Left ventricle myocardium superior (tissue), 1 donor: Measurements from ENCODE around the gene TMEM181. TPM values are rescaled to one million over a fixed set of nuclear protein-coding genes. Genes with fewer than 3 reads are reported as not detected.
A peak's percentile ranks its signal among the peaks of the same experiment; 100 is the strongest.
"Not testable (repeated sequence)": the region's sequence is repeated elsewhere in the genome, so short reads cannot be mapped to it uniquely, and the experiment has no call there.

Source experiments
- ATAC-seq: fragments of 200-7000 bp; cut with Tn5 transposase; one replicate; pipeline ENCODE4 v1.9.1; 2020; ENCODE audit warnings: mild to moderate bottlenecking, moderate library complexity
- DNase-seq: peaks from one replicate; pipeline ENCODE4 v3.0.0-alpha.2; 2020
- intact Hi-C: fragments of 100-400 bp; cut with micrococcal nuclease; formaldehyde crosslinking; loops from one replicate; pipeline ENCODE4 v1.11.0; 2022
- total RNA-seq: library from RNA; stranded (reverse); fragmentation: NEBNext Ultra II Directional; extraction: Animal tissue kit (Norgen Biotek cat#: 25700); gene quantifications from one replicate; pipeline ENCODE4 v1.2.1, GENCODE V29; 2021
- donor health status: DM: no; HTN: yes; CAD: no; lungs with severe emphysema.

Gene TMEM181
- total RNA-seq, 1 donor from 2014 or later, result 9.6 TPM

- ATAC-seq, result no peak
- DNase-seq, result no peak
- intact Hi-C loops, result no loop called here
Measured at GRCh38 chr6:158646023-158646910, 86.4 kb downstream of the TMEM181 start.

GRCh38 chr6:158647501-158647900 is 87.6 kb downstream of the TMEM181 start:
- ATAC-seq, result no peak
- intact Hi-C loops, result no loop called here

DNA sequence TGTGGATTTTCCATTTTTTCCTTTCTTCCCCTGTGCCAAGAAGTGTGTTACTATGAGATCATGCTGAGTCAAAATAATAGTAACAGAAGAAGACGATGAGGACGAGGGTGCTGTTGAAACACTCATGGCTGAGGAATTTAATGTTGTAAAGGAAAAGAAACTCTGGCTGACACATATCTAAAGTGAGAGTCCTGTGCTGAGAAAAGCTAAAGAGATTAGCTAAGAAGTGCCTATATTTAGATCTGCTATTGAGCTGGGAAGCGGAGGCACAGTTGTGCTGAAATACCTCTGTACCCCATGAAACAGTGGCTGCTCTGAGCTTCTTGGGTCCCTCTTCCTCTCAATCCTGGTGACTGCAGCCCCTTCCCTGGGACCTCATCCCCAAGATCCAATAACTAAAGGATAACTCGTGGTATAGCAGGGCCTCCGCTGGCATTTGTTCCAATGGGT is 88.8 kb downstream of the TMEM181 start:
- ATAC-seq, result peak; percentile 10
- DNase-seq, result no peak
- intact Hi-C loops, result no loop called here

More at GRCh38 chr6:158647501-158647900, 87.6 kb downstream of the TMEM181 start:
- no peak for DNase-seq

DNA sequence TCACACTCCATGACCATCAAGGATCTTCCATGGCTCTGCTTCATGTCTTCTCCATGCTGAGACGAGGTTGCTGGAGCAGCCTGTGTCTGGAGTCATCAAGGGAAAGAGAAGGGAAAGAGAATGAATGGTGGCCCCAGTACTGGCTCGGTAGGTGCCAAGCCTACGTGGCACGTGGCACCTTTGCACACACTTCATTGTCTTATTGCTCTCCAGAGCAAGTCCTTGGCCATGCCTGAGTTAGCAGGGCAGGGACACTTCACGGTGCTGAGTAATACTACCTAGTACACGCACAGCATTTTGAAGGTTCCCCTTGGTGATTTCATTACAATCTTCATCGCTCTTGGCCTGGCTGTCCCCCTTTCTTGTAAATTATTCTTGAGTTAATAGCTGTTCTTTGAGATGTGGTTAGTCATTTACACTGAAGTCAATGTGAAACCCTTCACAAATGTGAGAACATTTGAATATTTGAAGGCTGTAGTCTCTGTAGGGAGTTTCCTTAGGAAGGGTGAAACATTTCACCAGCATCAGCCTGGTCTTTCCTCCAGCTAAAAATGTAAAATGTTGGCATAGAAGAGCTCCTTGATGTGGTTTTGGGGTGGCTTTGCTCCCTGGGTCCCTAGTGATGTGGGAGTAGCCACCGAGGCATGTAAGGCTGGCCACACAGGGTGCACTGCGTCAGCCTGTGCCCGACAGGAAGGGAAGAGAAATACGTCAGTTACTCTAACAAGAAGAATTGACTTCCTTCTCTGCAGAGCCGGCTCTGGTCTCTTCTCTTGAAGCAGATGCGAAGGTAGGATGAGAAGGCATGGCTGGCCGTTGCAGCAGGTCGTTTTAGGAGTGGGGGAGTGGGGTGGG is 89.6 kb downstream of the TMEM181 start, which contains the start of gene SYTL3:
TSS of gene SYTL3 (plus strand) at position 766 of the 855 bp plus-strand sequence. CDS start 13,215 bp downstream, outside the sequence.
- intact Hi-C loops, result no loop called here
- DNase-seq (no peak), ATAC-seq (no peak)

- ATAC-seq, DNase-seq, intact Hi-C loops: not testable (repeated sequence)
Measured at GRCh38 chr6:158651981-158652737, 92.3 kb downstream of the TMEM181 start.

DNA sequence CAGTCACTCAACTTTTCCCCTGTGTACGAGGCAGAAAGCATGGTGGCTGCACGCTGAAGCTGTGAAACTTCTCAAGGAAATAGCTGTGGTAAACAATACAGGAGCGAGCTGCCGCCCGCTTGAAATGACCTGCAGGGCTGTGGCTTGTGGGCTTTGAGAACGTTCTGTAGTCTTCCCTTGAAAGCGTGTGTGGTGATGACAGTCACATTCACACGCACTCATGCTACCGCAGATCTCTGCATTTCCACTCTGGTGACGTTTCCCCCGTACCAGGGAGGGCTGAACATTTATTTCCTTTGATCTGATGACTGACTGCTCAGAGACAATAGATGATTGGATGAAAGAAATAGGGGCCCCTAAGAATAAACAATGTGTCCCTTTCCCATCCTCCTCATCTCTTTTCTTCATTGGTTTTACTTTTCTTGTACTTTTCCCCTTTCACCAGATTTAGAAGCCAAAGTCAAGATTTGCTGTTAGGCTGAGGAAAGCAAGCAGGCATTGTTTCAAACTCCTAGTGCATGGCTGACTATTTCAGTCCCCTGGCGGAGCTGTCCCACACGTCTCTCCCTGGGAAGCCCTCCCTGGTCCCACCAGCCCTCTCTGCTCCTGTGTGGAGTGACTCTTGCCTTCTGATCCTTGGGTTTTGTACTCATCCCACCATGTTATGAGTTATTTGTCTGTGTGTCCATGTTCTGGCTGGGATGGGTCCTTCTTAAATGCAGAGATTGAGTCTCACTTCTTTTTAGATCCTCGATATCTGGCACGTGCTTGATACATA is 93.9 kb downstream of the TMEM181 start:
- ATAC-seq (peak; percentile 36), DNase-seq (peak; percentile 44)
- intact Hi-C loops, result no loop called here

DNA sequence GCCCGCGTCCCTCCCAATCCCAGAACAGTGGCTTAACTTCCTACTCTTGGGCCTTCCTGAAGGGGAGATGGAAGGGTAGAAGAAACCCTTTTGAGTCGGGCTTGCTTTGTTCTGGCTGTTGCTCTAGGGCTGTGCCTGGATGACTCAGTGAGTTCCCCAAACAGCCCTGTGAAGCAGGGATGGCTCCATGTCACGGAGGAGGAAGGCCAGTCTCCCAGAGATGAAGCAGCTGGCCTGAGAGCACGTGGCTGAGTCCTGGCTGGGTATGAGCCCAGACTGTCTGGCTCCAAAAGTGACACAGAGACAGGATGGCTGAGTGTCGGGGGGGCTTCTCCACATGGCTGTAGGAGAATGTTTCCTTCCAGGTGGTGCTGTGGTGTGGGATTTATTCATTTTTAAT is 94.6 kb downstream of the TMEM181 start:
- DNase-seq, result peak; percentile 85
- intact Hi-C loops, result no loop called here
- ATAC-seq, result peak; percentile 98

- ATAC-seq (peak; percentile 30), DNase-seq (no peak)
- intact Hi-C loops, result no loop called here
Measured at GRCh38 chr6:158654960-158655489, 95.1 kb downstream of the TMEM181 start.

GRCh38 chr6:158655569-158656450 is 95.9 kb downstream of the TMEM181 start:
- no peak for ATAC-seq
- no peak for DNase-seq
- intact Hi-C loops, result no loop called here

DNA sequence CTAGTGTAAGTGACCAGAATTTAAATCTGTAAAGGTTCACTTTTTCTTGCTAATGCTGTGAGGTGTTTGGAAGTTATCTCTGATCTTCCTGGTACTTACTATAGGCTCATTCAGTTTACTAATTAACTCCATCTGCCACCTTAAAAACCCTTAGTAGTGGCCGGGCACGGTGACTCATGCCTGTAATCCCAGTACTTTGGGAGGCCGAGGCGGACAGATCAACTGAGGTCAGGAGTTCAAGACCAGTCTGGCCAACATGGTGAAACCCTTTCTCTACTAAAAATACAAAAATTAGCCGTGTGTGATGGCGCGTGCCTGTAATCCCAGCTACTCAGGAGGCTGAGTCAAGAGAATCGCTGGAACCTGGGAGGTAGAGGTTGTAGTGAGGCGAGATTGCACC is 97.1 kb downstream of the TMEM181 start:
- intact Hi-C loops, DNase-seq, ATAC-seq: not testable (repeated sequence)

- intact Hi-C loops, result no loop called here
- no peak for DNase-seq
- no peak for ATAC-seq
Measured at GRCh38 chr6:158660333-158660754, 100.5 kb downstream of the TMEM181 start.

DNA sequence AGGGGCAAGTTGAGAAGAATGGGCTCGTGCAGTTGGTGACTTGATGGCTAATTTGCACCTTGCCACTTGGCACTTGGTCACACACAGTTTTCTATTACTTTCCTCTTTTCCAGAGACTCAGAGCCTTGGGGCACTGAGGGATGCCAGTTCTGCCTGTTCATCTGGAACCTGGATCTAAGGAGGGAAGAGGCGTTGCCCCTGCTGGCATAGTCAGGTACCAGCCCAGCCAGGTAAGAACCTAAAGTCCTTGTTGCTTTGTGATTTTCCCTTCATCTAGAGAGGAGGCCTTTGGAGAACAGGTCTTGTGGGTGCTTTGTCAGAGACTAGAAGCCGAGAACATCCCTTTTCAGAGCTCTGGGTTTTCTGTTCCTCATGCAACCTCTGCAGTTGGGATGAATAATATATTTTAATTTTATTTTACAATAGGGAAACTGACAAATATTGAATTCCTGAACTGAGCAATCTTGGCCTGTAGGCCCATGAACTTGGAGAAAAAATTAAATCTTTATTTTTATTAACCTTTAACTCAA is 101.3 kb downstream of the TMEM181 start:
- intact Hi-C loops, result no loop called here
- DNase-seq (no peak), ATAC-seq (no peak)

DNA sequence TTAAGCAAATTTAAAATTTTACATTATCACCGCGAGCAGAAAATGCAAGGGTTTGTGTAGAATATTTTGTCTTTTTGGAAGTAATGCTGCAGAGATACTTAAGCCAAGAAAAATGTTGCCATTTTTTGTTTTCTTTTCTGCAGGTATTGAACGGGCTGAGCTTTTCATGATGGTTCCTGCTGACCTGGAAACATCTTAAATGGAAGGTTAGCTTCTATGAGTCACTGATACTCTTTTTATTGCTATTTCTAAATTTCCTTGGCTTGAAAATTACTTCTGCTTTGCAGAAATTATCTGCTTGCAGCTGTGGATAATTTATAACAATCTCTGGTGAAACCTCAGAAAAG is 102.7 kb downstream of the TMEM181 start:
- intact Hi-C loops, result no loop called here
- no peak for ATAC-seq
- DNase-seq, result no peak

DNA sequence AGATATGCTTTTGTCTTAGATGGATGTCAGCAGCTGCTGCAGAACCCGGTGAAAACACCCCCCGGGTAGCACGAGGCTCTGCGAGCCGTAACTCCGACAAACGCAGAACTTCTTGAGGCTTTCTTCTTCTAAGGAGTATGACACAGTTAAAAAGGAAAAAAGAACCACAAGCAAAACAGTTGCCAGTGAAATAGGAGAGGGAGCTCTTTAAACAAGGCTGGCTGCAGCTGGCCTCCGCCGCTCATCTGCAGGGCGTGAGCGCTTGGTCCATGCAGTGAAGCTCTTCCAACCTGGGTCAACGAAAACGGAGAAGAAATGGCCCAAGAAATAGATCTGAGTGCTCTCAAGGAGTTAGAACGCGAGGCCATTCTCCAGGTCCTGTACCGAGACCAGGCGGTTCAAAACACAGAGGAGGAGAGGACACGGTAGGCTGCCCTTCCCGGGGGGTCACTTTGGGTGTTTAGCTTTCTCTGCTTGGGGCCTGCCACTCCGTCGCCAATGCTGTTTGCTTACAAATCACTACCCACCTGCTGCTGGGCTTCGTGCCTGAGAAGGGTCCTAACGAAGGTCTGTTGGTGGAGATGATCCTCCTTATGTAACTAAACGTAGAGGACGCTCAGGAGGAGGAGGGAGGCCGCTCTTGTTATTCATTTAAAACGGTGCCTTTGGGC is 103.2 kb downstream of the TMEM181 start:
- intact Hi-C loops, result no loop called here
- peak; percentile 62 for ATAC-seq
- peak; percentile 45 for DNase-seq

- intact Hi-C loops, result no loop called here
- DNase-seq (no peak), ATAC-seq (peak; percentile 37)
Measured at GRCh38 chr6:158663625-158664165, 103.8 kb downstream of the TMEM181 start.

GRCh38 chr6:158665332-158665731 is 105.4 kb downstream of the TMEM181 start:
- intact Hi-C loops, result no loop called here
- ATAC-seq (no peak), DNase-seq (no peak)
